ENCODE results near the gene COLEC11.

DNA sequence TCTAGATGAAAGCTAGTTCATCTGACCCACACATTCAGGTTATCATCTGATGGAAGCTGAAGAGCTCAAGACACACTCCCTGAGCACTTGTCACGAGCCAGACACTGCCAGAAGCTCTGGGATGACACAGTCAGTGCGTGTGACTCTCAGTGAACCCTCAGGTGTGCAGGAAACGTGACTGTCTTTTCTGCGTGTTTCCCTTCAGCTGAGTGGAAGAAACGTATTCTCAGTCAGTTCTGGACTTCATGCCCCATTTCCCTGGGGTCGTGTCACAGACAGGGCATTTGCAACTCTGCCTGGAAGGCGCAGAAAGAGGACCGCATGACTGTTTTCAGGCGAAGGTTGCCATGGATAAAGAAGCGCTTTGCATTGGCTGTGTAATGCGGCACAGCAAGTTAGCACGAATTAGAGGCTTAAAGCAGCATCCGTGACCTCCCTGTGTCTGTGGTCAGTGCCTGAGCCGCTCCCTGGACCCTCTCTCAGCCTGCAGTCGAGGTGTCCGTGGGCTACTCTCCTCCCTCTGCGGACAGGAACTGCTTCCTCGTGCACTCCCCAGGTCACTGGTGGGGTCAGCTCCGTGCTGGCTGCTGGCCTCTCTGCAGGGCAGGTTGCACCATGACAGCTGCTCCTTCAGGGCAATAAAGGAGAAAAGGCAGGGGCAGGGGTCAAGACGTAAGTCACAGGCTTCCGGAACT lies 59.8 kb downstream of the COLEC11 start:
- TF ChIP-seq, protein P1, sequence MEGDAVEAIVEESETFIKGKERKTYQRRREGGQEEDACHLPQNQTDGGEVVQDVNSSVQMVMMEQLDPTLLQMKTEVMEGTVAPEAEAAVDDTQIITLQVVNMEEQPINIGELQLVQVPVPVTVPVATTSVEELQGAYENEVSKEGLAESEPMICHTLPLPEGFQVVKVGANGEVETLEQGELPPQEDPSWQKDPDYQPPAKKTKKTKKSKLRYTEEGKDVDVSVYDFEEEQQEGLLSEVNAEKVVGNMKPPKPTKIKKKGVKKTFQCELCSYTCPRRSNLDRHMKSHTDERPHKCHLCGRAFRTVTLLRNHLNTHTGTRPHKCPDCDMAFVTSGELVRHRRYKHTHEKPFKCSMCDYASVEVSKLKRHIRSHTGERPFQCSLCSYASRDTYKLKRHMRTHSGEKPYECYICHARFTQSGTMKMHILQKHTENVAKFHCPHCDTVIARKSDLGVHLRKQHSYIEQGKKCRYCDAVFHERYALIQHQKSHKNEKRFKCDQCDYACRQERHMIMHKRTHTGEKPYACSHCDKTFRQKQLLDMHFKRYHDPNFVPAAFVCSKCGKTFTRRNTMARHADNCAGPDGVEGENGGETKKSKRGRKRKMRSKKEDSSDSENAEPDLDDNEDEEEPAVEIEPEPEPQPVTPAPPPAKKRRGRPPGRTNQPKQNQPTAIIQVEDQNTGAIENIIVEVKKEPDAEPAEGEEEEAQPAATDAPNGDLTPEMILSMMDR (IDR thresholded peaks at IDR 0.05): no peak
- TF ChIP-seq POLR2A (IDR thresholded peaks at IDR 0.05): no peak
